ENCODE results near the gene ANKRD44.

ANKRD44 gene

DNA sequence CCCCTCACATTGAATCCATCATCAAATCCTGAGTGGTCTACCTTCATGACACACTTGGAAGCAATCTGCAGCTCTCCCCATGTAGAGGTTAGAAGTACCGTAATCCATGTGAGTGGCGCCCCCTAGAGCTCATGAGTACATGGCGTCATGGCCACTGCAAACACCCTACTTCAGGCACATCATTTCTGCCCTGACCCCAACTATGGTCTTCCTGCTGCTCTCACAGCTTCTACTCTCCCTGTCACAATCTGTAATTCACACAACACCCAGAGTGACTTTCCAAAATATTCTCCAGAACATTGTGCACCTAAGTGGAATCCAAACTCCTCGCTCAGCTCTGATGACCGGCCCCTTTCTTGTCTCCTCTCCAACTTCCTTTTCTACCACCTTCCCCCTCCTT lies 141.9 kb downstream of the ANKRD44 start:
- no peak for DNase-seq

DNA sequence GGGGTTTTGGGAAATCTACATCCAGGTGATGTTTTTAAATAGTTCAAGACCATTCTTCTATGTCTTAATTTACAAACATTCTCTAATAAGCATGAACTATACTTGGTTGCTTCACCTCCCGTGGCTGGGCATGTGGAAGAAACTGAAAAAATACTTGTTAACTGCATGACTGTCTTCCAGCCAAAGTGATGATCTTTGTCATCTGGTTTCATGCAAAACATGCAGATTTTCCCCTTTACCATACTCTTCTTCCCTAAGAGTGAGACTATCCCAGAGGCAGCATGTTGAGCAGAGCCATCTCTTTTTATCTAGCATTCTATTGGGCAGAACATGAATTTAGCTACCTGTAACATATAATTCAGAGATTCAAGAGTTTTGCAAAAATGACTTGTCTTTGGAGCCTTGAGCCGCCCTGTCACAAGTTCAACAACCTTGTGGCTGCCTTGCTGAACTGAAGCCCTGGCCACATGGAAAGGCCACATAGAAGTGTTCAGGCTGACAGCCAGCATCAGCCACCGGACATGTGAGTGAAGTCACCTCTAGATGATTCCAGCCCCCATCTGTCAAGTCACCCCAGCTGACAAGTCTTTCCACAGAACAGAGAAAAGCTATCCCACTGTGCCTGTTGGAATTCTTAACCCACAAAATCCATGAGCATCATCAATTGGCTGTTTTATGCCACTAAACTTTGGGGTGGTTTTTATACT lies 142.8 kb downstream of the ANKRD44 start:
- no peak for DNase-seq

DNA sequence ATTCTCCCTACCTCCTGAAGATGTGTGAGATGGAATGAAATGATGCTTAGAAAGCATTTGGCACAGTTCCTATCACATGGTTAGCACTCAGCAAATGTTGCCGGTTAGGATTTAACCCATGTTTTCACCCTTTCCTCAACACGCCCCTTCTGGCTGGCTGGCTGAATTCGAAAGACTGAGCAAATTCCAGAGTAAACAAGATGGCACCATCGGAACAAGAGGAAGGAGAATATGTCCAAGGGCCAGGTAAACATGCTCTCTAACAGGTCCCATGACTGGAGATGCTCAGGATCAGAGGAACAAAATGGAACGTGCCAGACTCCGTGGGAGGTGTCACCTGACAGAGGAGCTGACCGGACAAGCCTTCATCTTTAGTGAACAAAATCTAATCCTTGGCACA lies 145.6 kb downstream of the ANKRD44 start:
- no peak for DNase-seq

DNA sequence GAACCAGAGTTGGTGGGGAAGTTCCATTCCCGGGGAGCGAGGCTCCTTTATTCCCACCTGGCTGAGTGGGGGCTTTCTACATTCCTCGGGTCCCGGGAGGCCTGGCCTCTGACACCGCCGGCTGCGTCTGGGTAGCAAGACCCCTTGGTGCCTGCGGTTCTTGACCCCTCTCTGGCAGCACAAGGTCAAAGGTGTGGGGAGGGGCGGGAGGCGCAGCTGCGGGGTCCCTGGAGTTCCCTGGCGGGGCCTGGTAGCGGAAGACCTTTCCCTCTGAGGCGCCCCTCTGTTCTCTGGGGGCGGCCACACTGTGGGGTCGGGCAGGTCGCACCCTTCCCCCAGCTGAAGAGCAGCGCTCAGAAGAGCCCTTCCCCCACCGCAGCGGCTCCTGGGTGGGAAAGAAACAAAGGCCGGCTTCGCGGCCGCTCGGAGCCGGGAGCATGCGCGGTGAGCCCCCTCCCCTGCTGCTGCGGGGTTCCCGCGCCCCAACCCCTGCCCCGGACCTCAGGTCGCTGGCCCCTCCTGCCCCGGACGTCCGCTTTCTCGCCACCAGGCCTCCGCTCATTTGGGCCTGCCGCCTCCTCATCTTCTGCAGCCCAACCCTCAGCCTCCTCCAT lies 146.3 kb downstream of the ANKRD44 start:
- DNase-seq = no peak

DNA sequence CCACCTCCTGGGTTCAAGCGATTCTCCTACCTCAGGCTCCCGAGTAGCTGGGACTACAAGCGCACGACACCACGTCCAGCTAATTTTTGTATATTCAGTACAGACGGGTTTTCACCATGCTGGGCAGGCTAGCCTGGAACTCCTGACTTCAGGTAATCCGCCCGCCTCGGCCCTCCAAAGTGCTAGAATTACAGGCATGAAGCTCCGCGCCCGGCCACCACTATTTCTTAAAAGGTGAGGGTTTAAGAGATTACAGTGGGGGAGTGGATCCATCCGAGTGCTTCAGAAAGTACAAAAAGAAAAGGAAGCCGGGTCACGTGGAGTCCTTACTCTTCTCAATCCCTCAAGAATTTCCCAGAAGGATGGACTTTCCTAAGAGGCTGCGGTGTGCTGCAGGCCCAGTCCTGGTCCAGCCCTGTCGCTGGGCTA lies 146.9 kb downstream of the ANKRD44 start:
- no peak for DNase-seq

DNA sequence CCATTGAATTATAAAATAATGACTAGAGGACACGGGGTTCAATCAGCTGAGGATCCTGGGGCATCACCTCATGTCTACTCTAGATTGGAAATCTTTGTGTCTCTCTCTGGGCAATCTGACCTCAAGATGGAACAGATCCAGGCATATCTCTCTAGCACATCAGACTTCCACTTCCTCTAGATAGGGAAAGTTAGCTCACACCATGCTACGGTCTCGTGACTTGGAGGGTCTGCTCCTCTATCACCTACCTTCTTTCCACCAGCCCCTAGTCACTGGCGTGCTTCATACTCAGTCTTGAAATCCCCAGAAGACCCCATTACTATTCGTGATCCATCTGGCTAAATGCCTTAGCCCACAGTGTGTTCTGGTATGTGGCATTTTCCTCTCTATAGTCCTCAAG lies 148.8 kb downstream of the ANKRD44 start:
- DNase-seq = no peak

DNA sequence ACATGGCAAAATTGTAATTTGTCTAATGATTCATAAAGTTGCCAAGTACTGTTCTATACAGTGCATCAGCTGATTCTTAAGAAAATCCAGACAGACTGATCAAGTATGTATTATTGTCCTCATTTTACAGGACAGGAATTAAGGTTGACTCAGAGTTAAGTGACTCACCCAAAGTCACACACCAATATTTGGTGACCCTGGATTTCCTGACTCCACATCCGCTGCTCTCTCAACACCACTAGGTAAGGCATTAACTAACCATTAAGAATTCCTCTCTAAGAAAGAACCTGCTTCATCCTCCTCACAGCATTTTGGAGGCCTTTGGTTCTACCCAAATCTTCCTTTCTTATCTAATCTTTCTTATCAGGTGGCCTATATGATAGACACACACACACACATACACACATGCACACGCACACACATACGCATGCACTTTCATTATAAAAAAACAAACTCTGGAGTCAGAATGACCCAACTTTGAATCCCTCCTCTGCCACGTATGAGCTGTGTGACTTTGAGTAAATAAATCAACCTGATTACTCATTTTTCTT lies 150.8 kb downstream of the ANKRD44 start:
- DNase-seq = no peak

DNA sequence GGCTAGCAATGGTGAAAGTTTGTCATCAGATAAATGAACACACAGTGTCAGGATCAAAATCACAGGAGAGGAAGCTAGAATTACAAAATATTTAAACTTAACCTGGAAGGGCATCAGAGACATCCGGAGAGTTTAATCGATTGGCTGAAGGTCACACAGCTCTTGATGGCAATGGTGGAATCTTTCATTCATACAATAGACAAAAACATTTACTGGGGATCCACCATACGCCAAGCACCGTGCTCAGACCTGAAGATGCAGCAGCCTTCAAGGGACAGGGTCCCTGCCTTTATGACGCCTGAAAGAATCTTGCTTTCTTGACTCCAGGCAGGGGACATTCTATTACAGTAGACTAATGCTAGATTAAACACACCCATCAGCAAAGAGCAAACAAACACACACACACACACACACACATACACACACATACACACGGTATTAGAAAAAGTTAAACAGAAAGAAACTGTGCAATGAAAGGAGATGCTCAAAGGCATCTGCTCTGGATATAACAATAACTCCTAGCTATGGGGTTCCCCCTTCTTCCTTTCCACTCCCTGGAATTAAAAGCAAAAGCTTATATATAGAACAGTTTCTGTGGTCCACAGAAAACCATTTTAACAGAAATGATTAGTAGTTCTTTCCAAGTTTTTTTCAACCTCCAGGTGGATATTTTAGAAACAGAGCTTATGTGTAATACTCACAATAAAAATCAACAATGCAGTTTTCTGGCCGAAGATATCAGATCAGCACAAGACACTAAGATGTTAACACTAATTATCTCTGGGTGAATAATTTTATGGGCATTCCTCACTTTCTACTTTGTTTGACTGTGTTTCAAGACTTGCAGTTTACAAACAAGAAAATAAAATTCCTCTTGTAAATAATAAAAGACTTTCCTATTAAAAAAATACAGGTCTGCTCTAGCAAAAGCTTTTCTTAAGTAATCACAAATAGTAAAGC lies 151.7 kb downstream of the ANKRD44 start:
- DNase-seq = no peak

DNA sequence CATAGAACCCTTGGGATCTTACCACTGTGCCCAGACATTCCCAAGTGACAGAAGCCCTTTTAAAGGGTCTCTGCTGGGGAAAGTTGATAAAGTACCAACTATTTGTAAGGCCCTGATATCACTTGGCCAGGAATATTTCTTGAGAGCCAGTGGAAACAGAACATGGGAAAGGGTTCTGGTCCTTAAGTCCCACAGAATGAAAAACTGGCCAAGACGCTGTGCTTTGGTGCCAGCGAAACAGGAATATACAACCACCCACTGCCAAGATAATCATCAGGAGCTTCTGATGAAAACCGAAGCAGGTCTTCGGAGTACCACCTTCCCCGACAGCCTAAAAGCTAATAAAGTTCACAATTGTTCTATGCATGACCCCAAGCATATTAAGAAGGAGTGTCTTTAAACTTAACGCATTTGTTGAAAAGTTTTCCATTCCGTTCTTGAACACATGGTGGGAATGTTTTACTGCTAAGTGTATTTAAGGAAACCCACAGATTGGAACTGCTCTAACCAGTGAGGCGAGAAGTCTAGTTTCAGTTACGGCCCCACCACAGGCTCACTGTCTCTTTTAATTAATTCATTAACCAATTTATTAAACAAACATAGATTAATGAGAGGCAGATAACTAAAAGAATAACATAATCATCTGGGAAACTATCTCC lies 152.6 kb downstream of the ANKRD44 start:
- no peak for DNase-seq

DNA sequence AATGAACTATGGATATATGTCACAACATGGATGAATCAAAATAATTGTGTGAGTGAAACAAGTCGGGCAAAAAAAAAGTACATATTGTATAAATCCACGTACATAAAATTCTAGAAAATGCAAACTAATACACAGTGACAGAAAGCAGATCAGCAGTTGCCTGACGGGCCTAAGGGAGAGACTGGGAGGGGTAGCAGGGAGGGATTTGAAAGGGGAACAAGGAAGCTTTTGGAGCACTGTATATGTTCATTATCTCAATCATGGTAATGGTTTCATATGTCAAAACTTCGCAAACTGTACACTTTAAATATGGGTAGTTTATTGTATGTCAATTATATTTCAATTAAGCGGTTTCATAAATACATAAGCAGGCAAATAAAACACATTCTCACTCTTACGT lies 153.8 kb downstream of the ANKRD44 start:
- no peak for DNase-seq

DNA sequence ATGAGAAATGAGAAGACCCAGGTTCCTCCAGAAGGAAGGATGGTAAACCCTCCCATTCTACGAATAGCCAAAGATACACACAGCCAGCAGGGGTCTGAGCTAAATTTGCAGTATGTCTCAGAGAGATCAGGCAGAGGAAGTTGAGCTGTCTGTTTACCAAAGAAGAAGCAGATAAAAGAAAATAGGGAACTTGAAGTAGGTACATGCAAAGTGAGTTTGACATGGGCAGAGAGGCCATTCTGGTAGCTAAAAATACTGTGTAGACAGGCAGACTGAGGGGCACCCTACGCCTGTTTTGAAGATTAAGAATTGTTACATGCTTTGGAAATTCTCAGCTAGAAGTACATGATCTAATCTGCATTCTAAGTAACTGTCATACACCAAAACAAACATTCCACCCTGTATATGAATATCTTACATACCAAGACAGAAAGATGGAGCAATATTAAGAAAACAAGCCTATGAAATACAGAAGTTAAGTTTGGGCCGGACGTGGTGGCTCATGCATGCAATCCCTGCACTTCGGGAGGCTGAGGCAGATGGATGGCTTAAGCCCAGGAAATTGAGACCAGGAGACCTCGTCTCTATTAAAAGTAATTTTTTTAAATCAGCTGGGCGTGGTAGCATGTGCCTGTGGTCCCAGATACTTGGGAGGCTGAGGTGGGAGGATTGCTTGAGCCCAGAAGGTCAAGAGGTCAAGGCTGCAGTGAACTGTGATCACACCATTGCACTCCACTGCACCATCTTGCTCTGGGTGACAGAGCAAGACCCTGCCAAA lies 157.9 kb downstream of the ANKRD44 start:
- DNase-seq = no peak

DNA sequence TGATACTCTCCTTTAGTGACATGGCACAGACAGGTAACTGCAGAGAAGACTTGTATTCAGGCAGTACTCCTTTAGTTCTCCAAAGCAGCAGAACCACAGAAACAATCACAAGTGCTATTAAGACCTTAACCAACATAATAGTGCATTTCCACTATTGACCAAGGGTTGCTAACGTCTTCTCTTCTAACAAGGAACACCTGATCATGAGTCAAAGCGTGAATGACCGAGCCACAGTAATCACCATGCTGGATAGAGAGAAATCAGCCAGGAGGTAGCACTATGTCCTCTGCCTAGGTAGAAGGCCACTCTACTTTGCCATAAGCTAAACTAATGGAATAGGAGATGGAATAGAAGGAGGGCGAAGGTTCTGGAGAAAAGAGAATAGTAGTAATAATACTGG lies 161.0 kb downstream of the ANKRD44 start:
- DNase-seq = no peak

DNA sequence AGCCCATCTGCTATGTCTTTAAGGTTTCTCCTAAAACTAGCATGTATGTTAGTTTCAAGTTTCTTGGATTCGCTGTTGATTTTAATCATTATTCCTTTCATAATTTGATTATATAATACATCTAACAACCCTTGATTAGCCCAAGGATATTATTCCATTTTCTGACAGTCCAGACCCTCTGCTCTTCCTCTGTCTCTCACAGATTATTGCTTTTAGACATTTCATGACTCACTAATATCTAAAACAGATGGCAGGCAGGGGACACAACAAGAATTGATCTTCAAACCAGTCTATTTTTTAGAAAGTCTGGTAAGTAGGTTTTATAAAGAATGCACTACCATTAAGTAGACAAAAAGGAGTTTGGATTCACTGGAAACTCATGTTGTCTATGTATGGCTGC lies 162.2 kb downstream of the ANKRD44 start:
- DNase-seq = no peak

DNA sequence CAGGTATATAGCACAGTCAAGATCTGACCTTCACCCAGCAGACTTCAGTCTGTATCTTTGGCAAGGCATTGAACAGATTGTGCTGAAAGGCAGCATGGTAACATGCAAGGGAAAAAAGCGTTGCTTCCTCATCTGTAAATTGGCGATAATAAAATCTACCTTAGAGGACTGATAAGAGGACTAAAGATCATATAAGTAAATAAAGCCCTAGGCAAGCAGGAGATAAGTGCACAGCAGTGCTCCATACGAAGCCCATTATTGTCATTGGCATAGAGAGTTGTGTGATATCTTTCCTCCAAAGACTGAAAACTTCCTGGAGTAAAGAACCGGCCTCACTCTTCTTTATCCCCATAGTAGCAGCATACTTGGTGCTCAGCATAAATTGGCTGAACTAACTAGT lies 162.6 kb downstream of the ANKRD44 start:
- no peak for DNase-seq

DNA sequence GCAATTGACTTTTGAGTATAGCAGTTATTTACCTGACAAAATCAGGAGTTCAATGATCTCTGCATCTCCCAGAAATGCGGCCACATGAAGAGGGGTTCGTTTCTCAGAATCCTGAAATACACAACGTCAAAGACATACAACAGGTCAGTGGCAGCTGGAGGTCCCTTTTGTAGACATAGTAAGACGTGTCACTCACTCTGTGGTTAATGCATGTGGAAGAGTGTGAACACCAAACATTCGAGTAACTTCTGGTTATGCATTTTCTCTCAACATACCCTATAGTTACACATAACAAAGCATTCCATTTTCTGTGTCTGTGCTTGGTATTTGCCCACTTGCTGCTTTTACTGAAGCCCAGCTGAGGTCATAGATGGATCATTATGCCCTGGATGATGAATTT lies 163.6 kb downstream of the ANKRD44 start:
- DNase-seq = no peak

DNA sequence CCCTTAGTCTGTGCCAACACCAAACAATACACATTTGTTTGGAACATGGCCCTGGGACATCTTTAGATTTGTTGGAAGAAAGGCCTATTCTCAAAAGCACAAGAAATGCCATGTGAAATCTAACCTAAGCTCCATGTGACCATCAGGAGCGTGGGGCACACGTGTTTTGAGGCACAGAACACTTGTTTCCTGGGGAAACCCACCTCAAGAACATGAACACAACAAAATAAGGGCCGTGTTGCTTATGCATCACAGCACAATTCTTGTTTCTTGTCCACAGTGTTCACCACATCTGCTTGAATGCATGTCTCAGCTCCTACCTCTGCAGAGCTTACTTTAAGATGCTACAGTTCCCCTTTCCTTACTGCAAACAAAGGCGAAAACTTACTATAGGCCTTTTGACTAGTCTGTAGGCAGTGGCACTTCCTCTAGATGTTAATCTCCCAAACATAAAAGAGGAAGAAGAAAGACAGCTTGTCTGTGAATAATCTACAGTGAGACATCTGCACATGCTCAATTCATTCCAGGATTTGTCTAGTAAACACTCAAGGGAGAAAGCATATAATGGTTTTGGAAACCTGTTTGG lies 165.0 kb downstream of the ANKRD44 start:
- no peak for DNase-seq

DNA sequence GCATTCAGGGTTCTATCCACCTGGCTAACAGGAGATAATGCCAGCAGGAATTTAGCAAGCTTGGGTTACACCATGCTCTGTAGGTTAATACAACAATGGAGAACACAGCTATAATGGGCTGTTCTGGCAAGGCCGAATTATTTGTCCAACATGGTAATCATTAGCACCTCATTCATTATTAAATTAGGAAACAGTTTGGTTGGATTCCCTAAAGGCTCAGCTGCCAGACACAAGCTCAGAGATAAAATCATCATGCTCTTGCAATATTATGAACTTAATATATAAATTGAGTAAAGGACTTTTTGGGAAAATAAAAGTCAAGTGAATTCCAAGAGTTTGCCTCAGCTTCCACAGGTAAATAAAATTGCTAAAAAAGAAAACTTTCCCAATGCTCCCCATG lies 166.4 kb downstream of the ANKRD44 start:
- no peak for DNase-seq

DNA sequence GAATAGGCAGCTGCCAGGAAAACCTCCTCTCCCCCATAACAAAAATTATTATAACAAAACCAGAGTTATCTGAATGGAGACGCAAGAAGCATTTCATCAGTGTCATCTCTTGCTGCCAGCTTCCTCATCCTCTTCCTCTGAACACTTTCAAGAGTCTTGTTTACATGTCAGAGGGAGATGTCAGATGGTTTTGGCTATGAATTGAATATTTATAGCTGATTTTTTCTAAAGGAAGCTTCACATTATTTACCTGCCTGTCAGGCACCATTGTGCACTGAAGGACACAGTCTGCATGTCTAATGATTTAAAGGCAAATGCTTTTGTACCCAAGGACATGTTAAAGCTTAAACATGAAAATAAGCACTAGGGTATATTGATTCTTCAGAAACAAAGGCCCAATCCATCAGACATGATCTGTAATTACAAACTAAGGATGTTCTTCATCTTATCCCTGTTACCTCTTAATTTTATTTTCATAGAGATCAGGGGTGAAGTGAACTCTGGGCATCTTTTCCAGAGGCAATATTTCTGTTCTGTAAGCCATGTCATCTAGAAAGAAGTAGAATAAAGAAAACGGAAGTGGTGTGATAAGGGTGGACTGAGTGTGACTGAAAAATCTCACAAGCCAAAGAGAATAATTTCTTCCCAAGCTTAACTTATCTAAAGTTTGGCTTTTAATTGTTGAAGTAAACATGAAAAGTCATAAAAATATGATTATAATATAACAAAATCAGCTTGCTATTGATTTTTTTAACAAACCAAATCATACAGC lies 168.7 kb downstream of the ANKRD44 start:
- no peak for DNase-seq

DNA sequence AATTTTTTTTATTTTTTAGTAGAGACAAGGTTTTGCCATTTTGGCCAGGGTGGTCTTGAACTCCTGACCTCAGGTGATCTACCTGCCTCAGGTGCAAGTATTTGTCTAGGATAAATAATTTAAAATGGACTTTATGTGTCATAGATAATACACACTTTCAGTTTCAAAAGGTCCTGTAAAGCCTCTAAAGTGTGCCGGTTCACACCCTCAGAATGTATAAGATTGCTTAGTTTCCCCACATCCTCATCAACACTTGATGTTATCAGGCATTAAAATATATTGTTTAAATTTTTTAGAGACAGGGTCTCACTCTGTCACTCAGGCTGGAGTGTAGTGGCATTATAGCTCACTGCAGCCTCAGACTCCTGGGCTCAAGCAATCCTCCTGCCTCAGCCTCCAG lies 170.5 kb downstream of the ANKRD44 start:
- no peak for DNase-seq

DNA sequence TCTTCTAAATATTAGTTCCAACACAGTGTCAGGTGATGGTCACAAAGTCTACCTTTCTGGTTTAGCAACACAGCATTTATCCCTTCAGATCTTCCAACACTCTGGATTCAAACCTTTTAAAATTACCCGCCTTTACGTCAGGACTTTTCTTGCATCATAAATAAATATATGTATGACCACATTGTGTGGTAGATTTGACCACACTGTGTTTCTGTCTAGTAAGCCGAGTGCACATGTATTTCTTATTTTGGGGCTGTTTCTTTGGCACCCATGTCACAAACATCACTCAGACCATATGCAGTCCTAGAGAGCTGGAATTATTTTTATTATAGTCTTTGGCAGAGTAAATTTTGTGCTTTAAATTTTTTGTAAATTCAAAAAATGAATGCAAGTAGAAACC lies 172.1 kb downstream of the ANKRD44 start:
- no peak for DNase-seq
